K562 (cell line): Measurements from ENCODE around the gene IREB2. TPM values are rescaled to one million over a fixed set of nuclear protein-coding genes. Genes with fewer than 3 reads are reported as not detected.

Experiments used
- CBX8 ChIP-seq: fragments of 200-600 bp; sonication (generic); IDR thresholded peaks from 2 replicates; pipeline ENCODE4 v1.6.1; 2012; ENCODE audit warnings: borderline replicate concordance, mixed run types, low read depth, mild to moderate bottlenecking, moderate library complexity, mixed read lengths, low read length, control low read depth, inconsistent platforms; ENCODE audit not compliant: poor library complexity, severe bottlenecking; ENCODE audit errors: extremely low read depth
- E2F8 ChIP-seq: fragments of 450-650 bp; IDR thresholded peaks from 2 replicates; pipeline ENCODE4 v1.7.1; 2018; ENCODE audit warnings: mild to moderate bottlenecking, low read depth; ENCODE audit not compliant: partially characterized antibody
- ERF ChIP-seq: fragments of 450-650 bp; formaldehyde crosslinking; IDR thresholded peaks from 2 replicates; pipeline ENCODE4 v1.4.0; 2020; ENCODE audit warnings: mild to moderate bottlenecking, mixed read lengths
- FOXK2 ChIP-seq, 2 experiments: fragments of 450-650 bp; IDR thresholded peaks in 1 of 2; conservative IDR thresholded peaks in 1 of 2; 2 replicates each; pipeline ENCODE4 v1.6.1; 2016; ENCODE audit warnings: low read depth in 2 of 2, mild to moderate bottlenecking in 1 of 2
- HIVEP1 ChIP-seq: fragments of 250-450 bp; sonication (Bioruptor Pico); IDR thresholded peaks from 2 replicates; pipeline ENCODE4 v1.4.0; 2020; ENCODE audit warnings: mild to moderate bottlenecking
- HNRNPLL ChIP-seq: fragments of 200-400 bp; formaldehyde crosslinking; IDR thresholded peaks from 2 replicates; pipeline ENCODE4 v1.6.1; 2017; ENCODE audit warnings: low read length, low read depth, mild to moderate bottlenecking; ENCODE audit not compliant: poor library complexity, severe bottlenecking
- MAZ ChIP-seq, 2 experiments: fragments of 450-650 bp in 1 of 2; sonication (generic) in 1 of 2; formaldehyde crosslinking; IDR thresholded peaks in 1 of 2; conservative IDR thresholded peaks in 1 of 2; 2 replicates each; pipeline versions ENCODE4 v1.4.0 to v1.5.0; 2020; ENCODE audit warnings: mild to moderate bottlenecking in 1 of 2, missing genetic modification reagents in 1 of 2
- NKRF ChIP-seq: fragments of 450-650 bp; IDR thresholded peaks from 2 replicates; pipeline ENCODE4 v1.6.1; 2016; ENCODE audit warnings: borderline replicate concordance
- NR2C2 ChIP-seq, 2 experiments: fragments of 200-800 bp in 1 of 2; sonication (Bioruptor generic) in 1 of 2; sonication (generic) in 1 of 2; formaldehyde crosslinking in 1 of 2; IDR thresholded peaks; 2 replicates each; pipeline versions ENCODE4 v1.6.1 to v1.8.0; 2016 to 2022; ENCODE audit warnings: mild to moderate bottlenecking in 1 of 2, missing compliant biosample characterization in 1 of 2, missing genetic modification characterization in 1 of 2, missing genetic modification reagents in 1 of 2
- NR3C1 ChIP-seq: sonication (generic); formaldehyde crosslinking; IDR thresholded peaks from 2 replicates; pipeline ENCODE4 v1.8.1; 2022; ENCODE audit warnings: missing genetic modification reagents
- POLR2AphosphoS5 ChIP-seq: IDR thresholded peaks from 2 replicates; pipeline ENCODE4 v1.6.1; 2011; ENCODE audit warnings: mild to moderate bottlenecking, low read depth, low read length, moderate library complexity; ENCODE audit not compliant: control insufficient read depth, insufficient read depth
- POLR2B ChIP-seq: fragments of 450-650 bp; IDR thresholded peaks from 2 replicates; pipeline ENCODE4 v1.6.1; 2018; ENCODE audit warnings: low read depth; ENCODE audit not compliant: partially characterized antibody
- RBFOX2 ChIP-seq: fragments of 200-400 bp; formaldehyde crosslinking; IDR thresholded peaks from 2 replicates; pipeline ENCODE4 v1.6.1; 2017; ENCODE audit warnings: low read depth, mild to moderate bottlenecking, low read length, moderate library complexity
- SAP30 ChIP-seq: fragments of 200-600 bp; sonication (generic); IDR thresholded peaks from 2 replicates; pipeline ENCODE4 v1.6.1; 2012; ENCODE audit warnings: borderline replicate concordance, low read depth, mild to moderate bottlenecking, moderate library complexity, low read length, control low read depth, inconsistent platforms; ENCODE audit not compliant: insufficient read depth, poor library complexity, severe bottlenecking
- TAF1 ChIP-seq: IDR thresholded peaks from 2 replicates; pipeline ENCODE4 v1.6.1; 2011; ENCODE audit warnings: mild to moderate bottlenecking, low read length, moderate library complexity; ENCODE audit not compliant: insufficient read depth, control insufficient read depth, severe bottlenecking; ENCODE audit errors: extremely low read depth
- TARDBP ChIP-seq: fragments of 450-650 bp; IDR thresholded peaks from 2 replicates; pipeline ENCODE4 v1.6.1; 2016
- TFAP4 ChIP-seq: sonication (generic); formaldehyde crosslinking; IDR thresholded peaks from 2 replicates; pipeline ENCODE4 v1.8.0; 2022; ENCODE audit warnings: missing genetic modification reagents, mild to moderate bottlenecking, moderate library complexity, borderline replicate concordance
- ZBTB17 ChIP-seq: fragments of 450-650 bp; formaldehyde crosslinking; IDR thresholded peaks from 2 replicates; pipeline ENCODE4 v1.4.0; 2020; ENCODE audit warnings: mild to moderate bottlenecking
- ZEB2 ChIP-seq: fragments of 450-650 bp; IDR thresholded peaks from 2 replicates; pipeline ENCODE4 v1.6.1; 2016
- polyA plus RNA-seq, 8 experiments: library from polyadenylated mRNA; depleted of rRNA in 4 of 8; stranded (reverse) in 5 of 8; unstranded in 3 of 8; fragments of >200 nt; fragmentation: Nextera tagmentation in 2 of 8; fragmentation: Illumina TruSeq in 1 of 8; extraction: Ambion mirVana in 2 of 8; extraction: Trizol in 1 of 8; gene quantifications; 2 replicates each; pipeline versions ENCODE4 v1.2.1 to v1.2.3, GENCODE V29; 2011 to 2014; ENCODE audit warnings: inconsistent platforms in 1 of 8, missing spikeins in 1 of 8
- total RNA-seq, 7 experiments: library from RNA; depleted of rRNA in 6 of 7; stranded (reverse); fragments of >200 nt in 6 of 7; fragmentation: Illumina TruSeq in 2 of 7; extraction: Trizol in 2 of 7; gene quantifications; 2 replicates each; pipeline versions ENCODE4 v1.2.1 to v1.2.3, GENCODE V29; 2011 to 2021; ENCODE audit warnings: low replicate concordance in 1 of 7

The IREB2 gene
- total and polyA plus RNA-seq, 9 of the 15 experiments (the other 6 are each of a cell fraction or from before 2014, with no cell fraction given): 16.8 to 61.7 (median 34.0) TPM

GRCh38 chr15:78506971-78507830 is 69.2 kb downstream of the IREB2 start, which contains the start of gene HYKK (continued):
- TF ChIP-seq E2F8 (no peak), ZEB2 (peak; percentile 46; the same call in 1 of the 2 replicates), ERF (CRISPR knock-in tag) (0 out of 2 replicates have a peak, but pooled peaks have one; percentile 46), NR2C2 (CRISPR knock-in tag; IDR thresholded peaks at IDR 0.05) (no peak), NR2C2 (tag; IDR thresholded peaks at IDR 0.05) (peak; percentile 52; the same call in 1 of the 2 replicates), ZBTB17 (CRISPR knock-in tag) (no peak), RBFOX2 (peak; percentile 85), TARDBP (no peak), NKRF (peak; percentile 89), HNRNPLL (peak; percentile 68), CBX8 (no peak), FOXK2 (conservative IDR thresholded peaks at IDR 0.05 in 1 of 2, IDR thresholded peaks at IDR 0.05 in 1 of 2; ENCODE audit: low read depth in 2 of 2) (peak; percentile 51 to 63; a peak in 2 of 4 replicates), NR3C1 (CRISPR knock-in tag) (no peak), HIVEP1 (CRISPR knock-in tag) (0 out of 2 replicates have a peak, but pooled peaks have one; percentile 31), SAP30 (peak; percentile 71), POLR2AphosphoS5 (no peak), POLR2B (peak; percentile 53), TAF1 (peak; percentile 44), MAZ (CRISPR knock-in tag; conservative IDR thresholded peaks at IDR 0.05 in 1 of 2, IDR thresholded peaks at IDR 0.05 in 1 of 2) (peak in 1 of 2 experiments; percentile 51; a peak in 1 of 4 replicates), TFAP4 (CRISPR knock-in tag) (peak; percentile 4; the same call in 1 of the 2 replicates)
